ENCODE data around the gene SPOCK1.
"Not testable (repeated sequence)": the region's sequence is repeated elsewhere in the genome, so short reads cannot be mapped to it uniquely, and the experiment has no call there.

SPOCK1 gene

DNA sequence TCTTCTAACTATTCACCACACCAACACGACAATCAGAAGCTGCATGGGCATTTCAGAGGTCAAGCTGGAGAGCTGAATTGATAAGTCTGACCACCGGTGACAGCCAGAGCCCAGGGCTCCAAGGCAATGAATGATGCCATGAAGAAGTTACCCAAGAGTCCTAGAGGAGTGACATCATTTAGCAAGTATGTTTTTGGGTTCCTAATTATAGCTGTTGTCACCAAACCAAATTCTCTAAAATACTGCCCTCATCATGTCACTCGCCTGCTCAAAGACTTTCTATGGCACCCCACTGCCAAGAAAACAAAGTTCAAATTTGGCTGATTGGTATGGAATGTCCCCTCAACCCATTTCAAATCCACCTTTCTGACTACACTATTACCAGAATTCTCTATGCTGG is 235.1 kb downstream of the SPOCK1 start:
- Histone ChIP-seq H3K36me3 (ENCODE audit: control insufficient read depth, insufficient read depth, low read length) (no peaks in the 10 kb centered on the region), H3K4me3 (replicated peaks; ENCODE audit: low read depth, low read length) (no peak overlapping the region), H3K27me3 (replicated peaks; ENCODE audit: control insufficient read depth, insufficient read depth, low read length) (no peaks in the 10 kb centered on the region)
- TF ChIP-seq, protein P1, sequence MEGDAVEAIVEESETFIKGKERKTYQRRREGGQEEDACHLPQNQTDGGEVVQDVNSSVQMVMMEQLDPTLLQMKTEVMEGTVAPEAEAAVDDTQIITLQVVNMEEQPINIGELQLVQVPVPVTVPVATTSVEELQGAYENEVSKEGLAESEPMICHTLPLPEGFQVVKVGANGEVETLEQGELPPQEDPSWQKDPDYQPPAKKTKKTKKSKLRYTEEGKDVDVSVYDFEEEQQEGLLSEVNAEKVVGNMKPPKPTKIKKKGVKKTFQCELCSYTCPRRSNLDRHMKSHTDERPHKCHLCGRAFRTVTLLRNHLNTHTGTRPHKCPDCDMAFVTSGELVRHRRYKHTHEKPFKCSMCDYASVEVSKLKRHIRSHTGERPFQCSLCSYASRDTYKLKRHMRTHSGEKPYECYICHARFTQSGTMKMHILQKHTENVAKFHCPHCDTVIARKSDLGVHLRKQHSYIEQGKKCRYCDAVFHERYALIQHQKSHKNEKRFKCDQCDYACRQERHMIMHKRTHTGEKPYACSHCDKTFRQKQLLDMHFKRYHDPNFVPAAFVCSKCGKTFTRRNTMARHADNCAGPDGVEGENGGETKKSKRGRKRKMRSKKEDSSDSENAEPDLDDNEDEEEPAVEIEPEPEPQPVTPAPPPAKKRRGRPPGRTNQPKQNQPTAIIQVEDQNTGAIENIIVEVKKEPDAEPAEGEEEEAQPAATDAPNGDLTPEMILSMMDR (IDR thresholded peaks at IDR 0.05; ENCODE audit: insufficient read depth, low read length, poor library complexity, severe bottlenecking): no peak
- no peak for DNase-seq (ENCODE audit: extremely low read depth, insufficient read length)

DNA sequence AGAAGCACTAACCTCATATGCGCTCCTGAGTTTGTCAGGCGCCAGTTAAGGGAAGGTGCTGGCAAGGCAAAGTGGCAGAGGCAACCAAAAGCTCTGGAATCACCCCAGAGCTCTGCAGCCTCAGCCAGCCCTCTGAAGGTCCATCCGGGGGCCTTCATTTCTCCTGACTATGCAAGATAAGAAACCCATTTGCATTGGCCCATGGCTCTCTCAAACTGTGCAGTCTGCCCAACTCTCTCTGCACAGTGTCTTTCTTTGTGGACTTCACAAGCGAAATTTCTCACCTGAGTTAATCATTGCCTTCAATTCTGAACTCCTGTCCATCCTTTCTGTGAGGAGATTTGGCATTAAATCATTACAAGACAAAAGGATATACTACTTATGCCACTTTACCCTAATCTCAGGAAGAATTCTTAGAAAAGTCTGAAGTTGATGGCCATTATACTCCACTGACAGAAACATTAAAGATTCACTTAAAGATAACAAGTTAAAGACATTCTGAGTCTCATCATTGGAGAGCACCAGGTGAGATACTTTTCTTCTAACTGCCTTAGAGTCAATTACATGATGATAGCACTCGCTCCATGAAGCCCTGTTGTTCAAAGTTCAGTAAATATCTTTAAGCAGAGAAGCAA is 235.6 kb downstream of the SPOCK1 start:
- DNase-seq (ENCODE audit: extremely low read depth, insufficient read length): no peak
- TF ChIP-seq, protein P1 (IDR thresholded peaks at IDR 0.05; ENCODE audit: insufficient read depth, low read length, poor library complexity, severe bottlenecking): no peak
- H3K27me3 ChIP-seq (replicated peaks; ENCODE audit: control insufficient read depth, insufficient read depth, low read length): no peaks in the 10 kb centered on the region
- no peak overlapping the region for H3K4me3 ChIP-seq (replicated peaks; ENCODE audit: low read depth, low read length)
- no peaks in the 10 kb centered on the region for H3K36me3 ChIP-seq (ENCODE audit: control insufficient read depth, insufficient read depth, low read length)

DNA sequence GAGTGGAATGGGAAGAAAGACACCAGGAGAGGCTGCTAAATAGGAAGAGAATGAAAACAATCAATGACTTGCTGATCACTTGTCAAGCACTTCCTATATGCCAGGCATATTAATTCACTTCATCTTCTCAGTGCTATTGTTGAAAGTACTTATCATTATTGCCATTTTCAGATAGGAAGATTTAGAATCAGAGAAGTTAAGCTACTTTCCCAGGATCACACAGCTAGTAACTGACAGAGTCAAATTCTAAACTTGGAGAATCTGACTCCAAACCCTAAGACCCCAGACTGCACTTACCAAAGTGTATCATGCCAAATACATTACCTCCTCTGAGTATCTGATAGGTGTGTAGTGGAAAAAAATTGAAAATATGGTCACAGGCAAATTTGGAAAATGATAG is 236.3 kb downstream of the SPOCK1 start:
- Histone ChIP-seq H3K27me3 (replicated peaks; ENCODE audit: control insufficient read depth, insufficient read depth, low read length) (no peaks in the 10 kb centered on the region), H3K36me3 (ENCODE audit: control insufficient read depth, insufficient read depth, low read length) (no peaks in the 10 kb centered on the region), H3K4me3 (replicated peaks; ENCODE audit: low read depth, low read length) (no peak overlapping the region)
- DNase-seq (ENCODE audit: extremely low read depth, insufficient read length): no peak
- TF ChIP-seq, protein P1 (IDR thresholded peaks at IDR 0.05; ENCODE audit: insufficient read depth, low read length, poor library complexity, severe bottlenecking): no peak

GRCh38 chr5:137260820-137261695 is 238.1 kb downstream of the SPOCK1 start:
- H3K27me3 ChIP-seq (replicated peaks; ENCODE audit: control insufficient read depth, insufficient read depth, low read length): no peaks in the 10 kb centered on the region; the same call in 1 of the 2 replicates
- H3K36me3 ChIP-seq (ENCODE audit: control insufficient read depth, insufficient read depth, low read length): no peaks in the 10 kb centered on the region
- no peak overlapping the region for H3K4me3 ChIP-seq (replicated peaks; ENCODE audit: low read depth, low read length)
- no peak for DNase-seq (ENCODE audit: extremely low read depth, insufficient read length)
- TF ChIP-seq, protein P1 (IDR thresholded peaks at IDR 0.05; ENCODE audit: insufficient read depth, low read length, poor library complexity, severe bottlenecking): no peak

- H3K4me3 ChIP-seq (replicated peaks; ENCODE audit: low read depth, low read length); DNase-seq (ENCODE audit: extremely low read depth, insufficient read length); H3K36me3 ChIP-seq (ENCODE audit: control insufficient read depth, insufficient read depth, low read length); H3K27me3 ChIP-seq (replicated peaks; ENCODE audit: control insufficient read depth, insufficient read depth, low read length): not testable (repeated sequence)
Measured at GRCh38 chr5:137259115-137259514, 240.0 kb downstream of the SPOCK1 start.
